ENCODE measurements around the gene CREBBP.

Gene CREBBP

DNA sequence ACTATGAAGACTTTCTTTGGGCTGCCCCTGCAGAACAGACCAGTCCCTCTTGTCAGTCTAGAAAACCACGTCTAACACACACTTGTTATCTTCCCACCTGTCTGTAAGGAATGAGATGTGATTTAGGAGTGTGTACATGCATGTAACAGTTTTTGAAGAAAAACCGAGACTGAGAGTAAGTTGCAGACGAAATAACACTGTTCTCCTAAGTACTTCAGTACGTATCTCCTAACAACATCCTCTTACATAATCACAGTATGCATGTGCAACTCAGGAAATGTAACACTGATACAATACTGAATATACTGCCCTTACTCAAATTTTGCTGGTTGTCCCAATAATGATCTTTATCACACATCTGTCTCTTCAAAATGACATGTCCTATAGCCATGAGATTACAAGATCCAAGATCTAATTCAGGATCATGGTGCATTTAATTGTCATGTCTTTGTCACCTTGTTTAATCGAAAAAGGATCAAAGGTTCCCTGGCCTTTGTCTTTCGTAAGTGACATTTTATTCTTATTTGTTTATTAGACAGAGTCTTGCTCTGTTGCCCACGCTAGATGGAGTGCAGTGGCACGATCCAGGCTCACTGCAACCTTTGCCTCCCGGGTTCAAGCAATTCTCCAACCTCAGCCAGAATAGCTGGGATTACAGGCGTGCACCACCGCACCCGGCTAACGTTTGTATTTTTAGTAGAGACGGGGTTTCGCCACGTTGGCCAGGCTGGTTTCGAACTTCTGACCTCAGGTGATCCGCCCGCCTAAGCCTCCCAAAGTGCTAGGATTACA is 25.6 kb downstream of the CREBBP start:
- DNase-seq, result no peak

- DNase-seq, result no peak
Observed at GRCh38 chr16:3850544-3850899, 30.0 kb downstream of the CREBBP start.

- DNase-seq, result no peak
Observed at GRCh38 chr16:3849751-3850543, 30.6 kb downstream of the CREBBP start.

GRCh38 chr16:3846595-3847091 is 33.9 kb downstream of the CREBBP start:
- DNase-seq, result no peak

DNA sequence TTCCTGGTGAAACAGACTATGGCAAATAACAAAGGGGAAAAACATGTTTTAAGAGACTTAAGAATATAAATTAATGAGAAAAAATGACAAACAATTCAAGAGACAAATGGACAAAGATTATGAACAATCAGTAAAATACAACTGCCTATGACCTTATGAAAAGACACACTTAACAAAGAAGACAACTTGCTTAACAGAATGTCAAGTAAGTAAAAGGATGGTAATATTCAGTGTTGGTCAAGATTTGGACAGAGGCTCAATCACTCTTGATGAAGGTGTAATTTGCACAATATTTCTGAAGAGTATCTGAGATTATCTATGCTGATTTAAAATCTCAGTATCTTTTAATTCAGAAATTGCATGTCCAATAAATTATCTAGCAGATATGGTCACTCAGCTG is 34.4 kb downstream of the CREBBP start:
- DNase-seq, result no peak

DNA sequence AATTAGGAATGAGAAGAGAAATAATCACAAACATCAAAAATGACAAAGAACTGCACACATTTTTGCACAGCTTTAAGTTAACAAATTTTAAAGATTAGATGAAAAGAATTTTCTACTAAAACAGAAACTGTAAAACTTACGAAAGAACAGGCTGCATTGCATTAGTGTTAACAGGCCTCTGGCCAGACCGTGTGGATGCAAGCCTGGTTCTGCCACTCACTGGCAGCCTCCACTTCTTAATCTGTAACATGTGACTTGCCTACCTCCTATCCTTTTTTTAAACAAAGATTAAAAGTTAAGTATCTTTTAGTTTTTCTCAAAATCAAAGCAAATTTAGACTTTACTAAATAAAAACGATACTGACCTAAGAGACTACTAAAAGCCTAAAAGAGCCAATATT is 37.5 kb downstream of the CREBBP start:
- DNase-seq, result no peak

DNA sequence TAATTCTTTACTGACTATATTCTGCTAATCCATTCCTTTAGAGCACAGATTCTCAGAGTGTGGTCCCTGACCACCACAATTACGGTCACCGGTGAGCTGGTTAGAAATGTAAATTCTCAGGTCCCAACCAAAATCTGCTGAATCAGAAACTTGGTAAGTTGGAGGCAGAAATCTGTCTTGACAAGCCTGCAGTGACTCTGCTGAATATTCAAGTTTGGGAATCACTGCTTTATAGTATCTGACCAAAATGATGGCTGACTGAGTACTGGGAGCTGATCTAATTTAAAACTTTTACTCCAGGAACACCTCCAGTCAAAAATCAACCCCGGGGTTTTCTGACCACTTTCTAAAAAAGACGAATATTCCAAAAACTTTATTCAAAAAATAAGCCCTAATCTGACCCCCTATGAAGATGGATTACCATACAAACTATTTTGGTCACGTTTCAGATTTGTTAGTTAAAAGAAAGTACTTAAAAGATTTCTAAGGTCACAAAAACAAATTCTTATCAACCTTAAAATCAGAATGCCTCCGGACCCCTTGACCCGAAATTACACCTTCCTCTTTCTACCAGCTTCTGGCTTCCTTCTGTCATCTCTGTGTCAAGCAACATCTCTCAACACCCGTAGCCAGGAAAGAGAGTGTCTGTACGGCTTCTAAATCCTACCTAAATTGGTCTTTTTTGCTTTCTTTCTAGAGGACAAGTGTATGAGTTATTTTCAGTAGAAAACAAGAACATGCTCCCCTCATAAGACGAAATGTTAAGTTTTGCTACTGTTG is 38.6 kb downstream of the CREBBP start:
- no peak for DNase-seq

- no peak for DNase-seq
Observed at GRCh38 chr16:3839402-3840184, 40.9 kb downstream of the CREBBP start.

- DNase-seq, result no peak
Observed at GRCh38 chr16:3838600-3839401, 41.7 kb downstream of the CREBBP start.

DNA sequence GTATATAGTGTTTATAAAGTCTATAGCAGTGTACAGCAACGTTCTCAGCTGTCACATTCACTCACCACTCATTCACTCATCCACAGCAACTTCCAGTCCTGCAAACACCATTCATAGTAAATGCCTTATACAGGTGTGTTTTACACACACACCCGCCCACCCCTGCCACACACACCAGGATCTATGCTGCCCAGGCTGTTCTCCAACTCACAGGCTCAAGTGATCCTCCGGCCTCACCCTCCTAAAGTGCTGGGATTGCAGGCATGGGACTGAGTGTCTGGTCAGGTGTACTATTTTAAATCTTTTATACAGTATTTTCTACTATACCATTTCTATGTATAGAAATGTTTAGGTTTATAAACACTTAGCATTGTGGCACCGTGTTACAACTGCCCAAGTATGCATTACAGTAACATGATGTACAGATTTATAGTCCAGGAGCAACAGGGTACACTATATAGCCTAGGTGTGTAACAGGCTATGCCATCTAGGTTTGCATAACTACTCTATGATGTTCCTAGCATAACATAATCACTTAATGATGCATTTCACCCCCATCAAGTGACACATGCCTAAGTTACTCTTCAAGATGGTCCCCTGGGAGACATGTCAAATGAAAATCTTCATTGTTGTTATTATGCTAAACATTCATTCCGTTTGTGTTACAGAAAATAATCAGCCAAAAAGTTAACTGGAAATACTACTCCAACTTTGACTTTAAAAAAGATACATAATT is 42.5 kb downstream of the CREBBP start:
- no peak for DNase-seq

DNA sequence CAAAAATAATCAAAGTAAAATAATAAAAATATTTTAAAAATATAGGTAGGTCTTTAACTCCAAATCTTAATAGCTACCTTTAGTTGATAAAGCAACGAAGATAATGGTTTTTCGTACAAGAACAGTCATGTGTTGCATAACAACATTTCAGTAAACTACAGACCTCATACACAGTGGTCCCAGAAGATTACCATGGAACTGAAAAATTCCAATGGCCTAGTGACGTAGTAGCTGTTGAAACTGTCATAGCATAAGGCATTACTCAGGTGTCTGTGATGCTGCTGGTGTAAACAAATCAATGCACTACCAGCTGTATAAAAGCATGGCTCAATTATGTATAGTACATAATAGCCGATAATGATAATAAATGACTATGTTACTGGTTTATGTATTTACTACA is 43.9 kb downstream of the CREBBP start:
- DNase-seq, result no peak

DNA sequence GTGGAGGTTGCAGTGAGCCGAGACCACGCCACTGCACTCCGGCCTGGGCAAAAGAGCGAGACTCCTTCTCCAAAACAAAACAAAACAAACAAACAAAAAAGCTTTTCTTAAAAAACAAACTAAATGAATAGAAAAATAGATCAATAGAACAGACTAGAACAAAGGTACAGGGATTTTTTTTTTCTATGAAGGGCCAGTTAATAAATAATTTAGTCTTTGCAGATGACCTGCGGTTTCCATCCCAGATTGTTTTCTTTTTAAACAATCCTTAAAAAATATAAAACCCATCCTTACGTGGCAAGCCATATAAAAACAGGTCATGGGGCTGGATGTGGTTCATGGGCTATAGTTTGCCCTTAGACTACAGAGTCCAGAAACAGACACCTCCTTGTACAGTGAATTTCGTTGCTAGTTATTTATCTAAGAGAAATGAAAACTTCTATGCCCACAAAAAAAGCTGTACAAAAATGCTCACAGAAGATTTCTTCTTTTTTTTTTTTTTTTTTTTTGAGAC is 45.4 kb downstream of the CREBBP start:
- DNase-seq, result no peak

DNA sequence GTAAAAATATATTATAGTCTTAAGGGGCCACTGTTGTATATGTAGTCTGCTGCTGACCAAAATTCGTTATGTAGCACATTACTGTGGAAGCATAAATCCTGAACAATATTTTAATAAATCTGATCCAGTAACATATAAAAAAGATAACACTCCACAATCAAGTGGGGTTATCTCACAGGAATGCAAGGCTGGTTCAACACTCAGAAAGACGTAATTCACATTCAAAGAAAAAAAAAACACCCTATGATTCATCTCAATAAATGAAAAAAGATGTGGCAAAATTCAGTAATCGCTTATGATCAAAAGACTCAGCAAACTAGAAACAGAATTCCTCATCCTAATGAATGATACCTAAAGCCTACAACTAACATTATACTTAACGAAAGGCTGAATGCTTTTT is 47.8 kb downstream of the CREBBP start:
- no peak for DNase-seq

- DNase-seq, result no peak
Observed at GRCh38 chr16:3830625-3831254, 49.8 kb downstream of the CREBBP start.

GRCh38 chr16:3829631-3830536 is 50.6 kb downstream of the CREBBP start:
- DNase-seq, result no peak

- DNase-seq, result no peak
Observed at GRCh38 chr16:3825940-3826339, 54.6 kb downstream of the CREBBP start.

DNA sequence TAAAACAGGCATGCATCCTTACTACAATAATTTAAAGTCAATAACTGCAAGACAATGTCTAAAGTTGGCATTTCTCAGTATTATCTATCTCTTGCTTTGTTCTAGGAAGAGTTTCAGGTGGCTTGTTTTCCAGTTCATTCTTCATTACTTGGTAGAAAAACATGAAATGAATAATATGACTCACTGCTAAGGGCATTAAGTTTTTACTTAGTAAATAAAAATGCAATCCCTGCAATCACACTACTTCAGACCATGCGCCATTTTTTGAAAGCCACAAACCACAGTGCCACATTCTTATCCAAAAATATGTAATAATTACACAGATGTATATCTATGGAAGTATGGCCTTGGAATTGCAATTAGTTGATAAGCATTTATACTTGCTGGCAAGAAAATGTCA is 55.4 kb downstream of the CREBBP start:
- DNase-seq, result no peak

DNA sequence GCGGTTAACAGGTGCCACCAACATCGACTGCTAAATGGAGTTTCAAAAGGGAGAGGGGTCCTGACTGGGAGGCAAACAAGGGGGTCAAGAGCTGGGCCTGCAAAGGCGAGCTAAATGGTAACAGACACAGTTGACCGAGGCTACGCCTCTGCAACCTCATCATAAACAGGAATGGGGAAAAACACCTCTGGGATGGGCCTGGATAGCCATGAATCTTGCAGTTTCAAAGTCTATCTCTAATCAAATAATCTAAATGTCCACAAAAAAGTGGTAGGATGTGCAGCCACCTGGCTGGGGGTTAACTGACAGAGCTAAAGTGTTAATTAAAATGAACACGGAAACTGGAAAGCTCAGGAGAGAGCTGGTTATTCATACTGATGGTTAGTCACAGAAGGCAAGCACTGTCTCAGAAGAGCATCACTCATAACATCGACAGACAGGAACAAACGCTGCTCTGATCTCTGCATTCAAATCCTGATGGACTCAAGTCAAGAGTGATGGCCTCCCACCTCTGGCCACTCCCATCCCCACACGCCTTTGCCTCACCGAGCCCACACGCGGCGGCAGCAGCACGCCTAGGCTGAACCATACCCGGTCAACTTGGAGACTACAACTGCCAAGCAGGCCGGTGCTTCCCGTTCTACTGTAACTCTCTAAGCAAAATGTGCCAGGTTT is 56.3 kb downstream of the CREBBP start:
- no peak for DNase-seq

Measured in T-helper 9 cell (primary cell).